Activated gamma-delta T cell treated with Interleukin-2 at 50 U/mL for 16 hours (primary cell): ENCODE results near the gene ERN1.
"Not testable (repeated sequence)": the region's sequence is repeated elsewhere in the genome, so short reads cannot be mapped to it uniquely, and the experiment has no call there.

Source experiments
- DNase-seq: peaks from one replicate; pipeline ENCODE4 v3.0.0-alpha.2; 2020

ERN1 gene

GRCh38 chr17:64022611-64023063 is 107.3 kb downstream of the ERN1 start:
- no peak for DNase-seq

GRCh38 chr17:64020056-64020766 is 109.7 kb downstream of the ERN1 start, which contains the start of gene ICAM2:
TSS of gene ICAM2 (minus strand) at chr17:64020633. CDS start at chr17:64006691, 13,942 bp downstream.
- DNase-seq: peak; percentile 89

GRCh38 chr17:64019551-64019961 is 110.4 kb downstream of the ERN1 start:
- DNase-seq: not testable (repeated sequence)

- no peak for DNase-seq
These were observed 112.5 kb downstream of the ERN1 start for GRCh38 chr17:64017381-64017980.

- no peak for DNase-seq
These were observed 113.0 kb downstream of the ERN1 start for GRCh38 chr17:64016974-64017373.

- DNase-seq: no peak
These were observed 113.6 kb downstream of the ERN1 start for GRCh38 chr17:64016231-64016784.

GRCh38 chr17:64015447-64015846 is 114.5 kb downstream of the ERN1 start:
- DNase-seq: no peak

- no peak for DNase-seq
These were observed 120.2 kb downstream of the ERN1 start for GRCh38 chr17:64009571-64010402.

- DNase-seq: no peak
These were observed 121.1 kb downstream of the ERN1 start for GRCh38 chr17:64008830-64009229.

- DNase-seq: no peak
These were observed 121.6 kb downstream of the ERN1 start for GRCh38 chr17:64008346-64008745.

GRCh38 chr17:64007838-64008282 is 122.1 kb downstream of the ERN1 start:
- no peak for DNase-seq

- not testable (repeated sequence) for DNase-seq
These were observed 122.7 kb downstream of the ERN1 start for GRCh38 chr17:64007089-64007837.

- no peak for DNase-seq
These were observed 123.4 kb downstream of the ERN1 start for GRCh38 chr17:64006361-64007088.

GRCh38 chr17:64005734-64006167 is 124.2 kb downstream of the ERN1 start:
- no peak for DNase-seq

GRCh38 chr17:64004903-64005733 is 124.8 kb downstream of the ERN1 start:
- no peak for DNase-seq

GRCh38 chr17:64004218-64004770 is 125.7 kb downstream of the ERN1 start:
- DNase-seq: no peak

GRCh38 chr17:64003526-64004121 is 126.3 kb downstream of the ERN1 start:
- DNase-seq: no peak

- DNase-seq: no peak
These were observed 127.1 kb downstream of the ERN1 start for GRCh38 chr17:64002658-64003525.
